IMR-90 (cell line): ENCODE results near the gene CERS6. TPM values are rescaled to one million over a fixed set of nuclear protein-coding genes. Genes with fewer than 3 reads are reported as not detected.

ENCODE experiments used
- ATAC-seq: fragments of 200-7000 bp; cut with Tn5 transposase; 2 replicates; pipeline ENCODE4 v1.9.1; 2020; ENCODE audit warnings: low read depth, mild to moderate bottlenecking, moderate library complexity
- BruUV-seq: library from RNA; stranded (reverse); fragments of 400-500 nt; replicated peaks from 2 replicates; lab custom pipeline; 2021; lab: Mats Ljungman, UMichigan
- CTCF ChIA-PET: fragments of 300-600 bp; formaldehyde crosslinking; extraction: SDS; loops from one replicate; lab custom pipeline; 2021; ENCODE audit warnings: antibody characterized with exemption; lab: Yijun Ruan, JAX
- POLR2A ChIA-PET: fragments of 300-600 bp; sonication (Branson Sonifier 250); formaldehyde crosslinking; loops from one replicate; lab custom pipeline; 2022; ENCODE audit warnings: antibody characterized with exemption; ENCODE audit not compliant: unreplicated experiment; lab: Charles Lee
- DNase-seq: peaks from one replicate; pipeline ENCODE4 v3.0.0; 2013
- H2AFZ ChIP-seq: replicated peaks from 2 replicates; pipeline ENCODE3; 2013; ENCODE audit warnings: low read length, mild to moderate bottlenecking; ENCODE audit not compliant: poor library complexity
- H2AK5ac ChIP-seq: 2 replicates; pipeline ENCODE4 v1.6.1; 2013; ENCODE audit warnings: low read depth, low read length, inconsistent platforms
- H2AK9ac ChIP-seq: replicated peaks from 2 replicates; pipeline ENCODE3; 2013; ENCODE audit warnings: mild to moderate bottlenecking, low read depth, low read length, moderate library complexity; ENCODE audit not compliant: poor library complexity
- H2BK120ac ChIP-seq: 2 replicates; pipeline ENCODE4 v1.6.1; 2013; ENCODE audit warnings: low read depth, low read length, inconsistent platforms
- H2BK15ac ChIP-seq: 3 replicates; pipeline ENCODE4 v1.6.1; 2013; ENCODE audit warnings: low read depth, low read length, inconsistent platforms
- H2BK20ac ChIP-seq: 2 replicates; pipeline ENCODE4 v1.6.1; 2013; ENCODE audit warnings: low read depth, mild to moderate bottlenecking, inconsistent platforms, low read length, moderate library complexity
- H2BK5ac ChIP-seq: 2 replicates; pipeline ENCODE4 v1.6.1; 2013; ENCODE audit warnings: mild to moderate bottlenecking, low read depth, low read length, inconsistent platforms; ENCODE audit not compliant: poor library complexity, severe bottlenecking
- H3K14ac ChIP-seq: replicated peaks from 2 replicates; pipeline ENCODE4 v1.6.1; 2013; ENCODE audit warnings: low read depth, low read length, inconsistent platforms
- H3K18ac ChIP-seq: 2 replicates; pipeline ENCODE4 v1.6.1; 2013; ENCODE audit warnings: low read depth, low read length, control low read depth
- H3K23ac ChIP-seq: 2 replicates; pipeline ENCODE4 v1.6.1; 2013; ENCODE audit warnings: low read depth, low read length, inconsistent platforms
- H3K27ac ChIP-seq: 2 replicates; pipeline ENCODE4 v1.5.1; 2013; ENCODE audit warnings: mild to moderate bottlenecking, control low read depth, low read length; ENCODE audit not compliant: insufficient read depth
- H3K27me3 ChIP-seq: 2 replicates; pipeline ENCODE4 v1.6.1; 2013; ENCODE audit warnings: low read length; ENCODE audit not compliant: control insufficient read depth, insufficient read depth
- H3K36me3 ChIP-seq: 2 replicates; pipeline ENCODE4 v1.6.1; 2013; ENCODE audit warnings: low read length, mixed read lengths; ENCODE audit not compliant: control insufficient read depth, insufficient read depth
- H3K4ac ChIP-seq: 2 replicates; pipeline ENCODE4 v1.6.1; 2013; ENCODE audit warnings: low read depth, low read length, inconsistent platforms
- H3K4me1 ChIP-seq: 2 replicates; pipeline ENCODE4 v1.6.1; 2013; ENCODE audit warnings: low read length, mixed read lengths; ENCODE audit not compliant: control insufficient read depth, insufficient read depth
- H3K4me2 ChIP-seq: 2 replicates; pipeline ENCODE4 v1.6.1; 2013; ENCODE audit warnings: low read depth, mild to moderate bottlenecking, control low read depth, low read length, moderate library complexity
- H3K4me3 ChIP-seq: 2 replicates; pipeline ENCODE4 v1.5.1; 2013; ENCODE audit warnings: low read depth, mild to moderate bottlenecking, control low read depth, low read length, moderate library complexity; ENCODE audit not compliant: insufficient read depth
- H3K56ac ChIP-seq: 2 replicates; pipeline ENCODE4 v1.6.1; 2013; ENCODE audit warnings: low read length, inconsistent platforms; ENCODE audit not compliant: insufficient read depth; ENCODE audit errors: extremely low read depth
- H3K79me1 ChIP-seq, 2 experiments: 2 replicates each; pipeline ENCODE4 v1.6.1; 2013; ENCODE audit warnings: low read length in 2 of 2, inconsistent platforms in 1 of 2, low read depth in 1 of 2
- H3K9ac ChIP-seq: 2 replicates; pipeline ENCODE4 v1.6.1; 2013; ENCODE audit warnings: low read depth, low read length, control low read depth
- H3K9me1 ChIP-seq: 2 replicates; pipeline ENCODE4 v1.6.1; 2013; ENCODE audit warnings: low read length, inconsistent platforms; ENCODE audit not compliant: insufficient read depth
- H3K9me3 ChIP-seq: 2 replicates; pipeline ENCODE4 v1.6.1; 2013; ENCODE audit warnings: low read length; ENCODE audit not compliant: control insufficient read depth, insufficient read depth
- H4K20me1 ChIP-seq: 2 replicates; pipeline ENCODE4 v1.6.1; 2013; ENCODE audit warnings: low read length, inconsistent platforms; ENCODE audit not compliant: insufficient read depth
- H4K5ac ChIP-seq: 2 replicates; pipeline ENCODE4 v1.6.1; 2013; ENCODE audit warnings: mild to moderate bottlenecking, low read depth, low read length, control low read depth
- H4K8ac ChIP-seq, 2 experiments: 2 replicates each; pipeline ENCODE4 v1.6.1; 2013; ENCODE audit warnings: low read depth in 2 of 2, low read length in 2 of 2, control low read depth in 1 of 2, inconsistent platforms in 1 of 2
- H4K91ac ChIP-seq: 2 replicates; pipeline ENCODE4 v1.6.1; 2013; ENCODE audit warnings: low read depth, low read length, inconsistent platforms; ENCODE audit not compliant: insufficient read depth
- CHD1 ChIP-seq: IDR thresholded peaks from 2 replicates; pipeline ENCODE4 v1.6.1; 2012; ENCODE audit warnings: low read depth, low read length, improper control_type of control experiment
- ELK1 ChIP-seq: fragments of 150-350 bp; IDR thresholded peaks from 2 replicates; pipeline ENCODE4 v1.6.1; 2016; ENCODE audit warnings: low read depth, mild to moderate bottlenecking, low read length, moderate library complexity, borderline replicate concordance
- FOS ChIP-seq: fragments of 150-350 bp; IDR thresholded peaks from 2 replicates; pipeline ENCODE4 v1.6.1; 2016; ENCODE audit warnings: low read depth, low read length
- MAFK ChIP-seq: IDR thresholded peaks from 2 replicates; pipeline ENCODE4 v1.6.1; 2012; ENCODE audit warnings: low read depth, low read length, improper control_type of control experiment
- MAZ ChIP-seq: IDR thresholded peaks from 2 replicates; pipeline ENCODE4 v1.6.1; 2012; ENCODE audit warnings: low read depth, mild to moderate bottlenecking, low read length, improper control_type of control experiment, moderate library complexity, borderline replicate concordance
- MXI1 ChIP-seq: IDR thresholded peaks from 2 replicates; pipeline ENCODE4 v1.6.1; 2012; ENCODE audit warnings: low read depth, mild to moderate bottlenecking, low read length, moderate library complexity, borderline replicate concordance
- NFE2L2 ChIP-seq: fragments of 150-350 bp; IDR thresholded peaks from 2 replicates; pipeline ENCODE4 v1.6.1; 2016; ENCODE audit warnings: low read depth, mild to moderate bottlenecking, low read length
- POLR2A ChIP-seq: IDR thresholded peaks from 2 replicates; pipeline ENCODE4 v1.6.1; 2012; ENCODE audit warnings: mild to moderate bottlenecking, low read depth, low read length
- RAD21 ChIP-seq: IDR thresholded peaks from 2 replicates; pipeline ENCODE4 v1.6.1; 2012; ENCODE audit warnings: low read length, improper control_type of control experiment
- RCOR1 ChIP-seq: IDR thresholded peaks from 2 replicates; pipeline ENCODE4 v1.6.1; 2012; ENCODE audit warnings: mild to moderate bottlenecking, low read length, improper control_type of control experiment; ENCODE audit not compliant: insufficient replicate concordance
- RFX5 ChIP-seq: IDR thresholded peaks from 2 replicates; pipeline ENCODE4 v1.8.0; 2012; ENCODE audit warnings: low read depth, mild to moderate bottlenecking, low read length, moderate library complexity
- SMC3 ChIP-seq: fragments of 150-350 bp; IDR thresholded peaks from 2 replicates; pipeline ENCODE4 v1.6.1; 2016; ENCODE audit warnings: low read depth, mild to moderate bottlenecking, antibody characterized with exemption, low read length, moderate library complexity
- USF2 ChIP-seq: fragments of 150-350 bp; IDR thresholded peaks from 2 replicates; pipeline ENCODE4 v1.6.1; 2017; ENCODE audit warnings: mild to moderate bottlenecking, antibody characterized with exemption, low read length, low read depth
- WGBS, 2 experiments: methylation state at CpG; one replicate each; pipeline versions ENCODE4 v1.1.5 to v1.1.7; 2013; ENCODE audit warnings: missing lambda C conversion rate in 2 of 2; ENCODE audit not compliant: insufficient read length in 1 of 2; ENCODE audit errors: extremely low coverage in 2 of 2; 5-methylcytosine and 5-hydroxymethylcytosine counted together
- dilution Hi-C: fragments of 300-500 bp; cut with HindIII; formaldehyde crosslinking; loops from one replicate; pipeline ENCODE4 v1.14.3; 2018; ENCODE audit warnings: low sequenced_read_pairs; ENCODE audit not compliant: unreplicated experiment
- in situ Hi-C: fragments of 300-500 bp; cut with MboI; formaldehyde crosslinking; loops from 3 replicates; pipeline ENCODE4 v1.14.3; 2019; ENCODE audit warnings: low sequenced_read_pairs, inconsistent platforms, mixed read lengths
- intact Hi-C: fragments of 100-400 bp; cut with micrococcal nuclease; formaldehyde crosslinking; loops from 2 replicates; pipeline ENCODE4 v1.10.0; 2022
- polyA plus RNA-seq, 3 experiments: library from polyadenylated mRNA; depleted of rRNA; stranded (reverse); fragments of >200 nt; gene quantifications; 2 replicates each; pipeline ENCODE4 v1.2.3, GENCODE V29; 2012; ENCODE audit warnings: low replicate concordance in 1 of 3
- total RNA-seq: library from RNA; depleted of rRNA; stranded (reverse); fragments of >200 nt; gene quantifications from 2 replicates; pipeline ENCODE4 v1.2.3, GENCODE V29; 2012

Gene CERS6
- total and polyA plus RNA-seq, 2 of the 4 experiments (the other 2 are of a cell fraction): 2.1 to 5.7 TPM

GRCh38 chr2:168457190-168457895 is 1.3 kb downstream of the CERS6 start:
- Histone ChIP-seq H3K27me3 (no peaks in the 10 kb centered on the region), H4K91ac (no peak overlapping the region), H3K9me3 (peaks cover 3% of the 10 kb centered on the region; the same call in 1 of the 2 replicates), H4K8ac (no peak overlapping the region), H3K18ac (no peak overlapping the region), H3K9ac (peak overlapping the region; percentile 47; the same call in 1 of the 2 replicates), H3K4me1 (no peaks in the 10 kb centered on the region), H3K23ac (no peak overlapping the region), H3K9me1 (no peaks in the 10 kb centered on the region), H3K27ac (no peak overlapping the region), H3K4ac (no peak overlapping the region), H2BK20ac (no peak overlapping the region), H3K36me3 (no peaks in the 10 kb centered on the region), H3K79me1 (no peaks in the 10 kb centered on the region), H2AK9ac (no peak overlapping the region), H3K4me2 (peak overlapping the region; percentile 89), H3K14ac (no peak overlapping the region), H2AK5ac (no peak overlapping the region), H3K56ac (no peak overlapping the region), H3K4me3 (peak overlapping the region; percentile 83), H4K20me1 (no peaks in the 10 kb centered on the region), H2BK5ac (no peak overlapping the region), H2BK15ac (no peak overlapping the region), H2AFZ (peak overlapping the region; percentile 95), H2BK120ac (no peak overlapping the region), H4K5ac (no peak overlapping the region)
- intact Hi-C loops: loop anchor here (5.0 to 10.0 kb wide), 5 partner anchors 110 to 297 kb away; partner anchors contain the start of gene STK39
- TF ChIP-seq USF2 (no peak), SMC3 (no peak), MAZ (no peak), RFX5 (no peak), MAFK (no peak), MXI1 (no peak), RCOR1 (no peak), RAD21 (no peak), CHD1 (no peak), FOS (no peak), ELK1 (no peak), NFE2L2 (no peak), POLR2A (no peak)
- 40% methylated on average over 3 of the region's 17 CpGs; no CpG with 5 or more reads in 1 of the 2 experiments for WGBS, 2 experiments
- CTCF ChIA-PET: no interaction called here
- ATAC-seq: no peak
- BruUV-seq: no TSS peak
- no peak for DNase-seq
- in situ Hi-C loops: no loop called here
- dilution Hi-C loops: no loop called here
- POLR2A ChIA-PET: no interaction called here
